ENCODE data around the gene TTLL11.
"Not testable (repeated sequence)": the region's sequence is repeated elsewhere in the genome, so short reads cannot be mapped to it uniquely, and the experiment has no call there.

Gene TTLL11

GRCh38 chr9:122075135-122076030, 17.7 kb downstream of the TTLL11 start:
- no peak for DNase-seq (ENCODE audit: low spot score)
- no peak for TF ChIP-seq CTCF (IDR thresholded peaks at IDR 0.05; ENCODE audit: extremely low read depth, insufficient read depth, missing control alignments)
- in situ Hi-C loops (cut with MboI; ENCODE audit: low pct_unique_long_range_greater_than_20kb, low sequenced_read_pairs, unreplicated experiment): no loop called here

DNA sequence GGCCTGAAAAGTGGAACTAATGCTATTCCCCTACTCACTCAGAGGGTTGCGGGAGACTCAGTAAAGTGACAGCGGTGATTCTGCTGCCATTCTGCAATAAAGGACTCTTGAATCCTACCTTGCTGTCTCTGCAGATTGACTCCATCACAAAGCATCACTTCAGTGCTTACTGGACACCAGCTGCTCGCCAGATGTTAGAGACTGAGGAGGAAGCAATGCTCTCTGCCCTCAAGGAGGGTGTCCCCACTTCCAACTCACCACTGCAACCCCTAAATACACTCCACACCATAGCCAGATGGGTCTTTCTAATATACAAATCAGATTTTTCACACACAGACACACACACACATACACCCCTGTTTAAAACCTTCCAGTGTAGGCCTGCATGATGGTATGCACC, 21.4 kb downstream of the TTLL11 start:
- no peak for TF ChIP-seq CTCF (IDR thresholded peaks at IDR 0.05; ENCODE audit: extremely low read depth, insufficient read depth, missing control alignments)
- in situ Hi-C loops (cut with MboI; ENCODE audit: low pct_unique_long_range_greater_than_20kb, low sequenced_read_pairs, unreplicated experiment): no loop called here
- no peak for DNase-seq (ENCODE audit: low spot score)

DNA sequence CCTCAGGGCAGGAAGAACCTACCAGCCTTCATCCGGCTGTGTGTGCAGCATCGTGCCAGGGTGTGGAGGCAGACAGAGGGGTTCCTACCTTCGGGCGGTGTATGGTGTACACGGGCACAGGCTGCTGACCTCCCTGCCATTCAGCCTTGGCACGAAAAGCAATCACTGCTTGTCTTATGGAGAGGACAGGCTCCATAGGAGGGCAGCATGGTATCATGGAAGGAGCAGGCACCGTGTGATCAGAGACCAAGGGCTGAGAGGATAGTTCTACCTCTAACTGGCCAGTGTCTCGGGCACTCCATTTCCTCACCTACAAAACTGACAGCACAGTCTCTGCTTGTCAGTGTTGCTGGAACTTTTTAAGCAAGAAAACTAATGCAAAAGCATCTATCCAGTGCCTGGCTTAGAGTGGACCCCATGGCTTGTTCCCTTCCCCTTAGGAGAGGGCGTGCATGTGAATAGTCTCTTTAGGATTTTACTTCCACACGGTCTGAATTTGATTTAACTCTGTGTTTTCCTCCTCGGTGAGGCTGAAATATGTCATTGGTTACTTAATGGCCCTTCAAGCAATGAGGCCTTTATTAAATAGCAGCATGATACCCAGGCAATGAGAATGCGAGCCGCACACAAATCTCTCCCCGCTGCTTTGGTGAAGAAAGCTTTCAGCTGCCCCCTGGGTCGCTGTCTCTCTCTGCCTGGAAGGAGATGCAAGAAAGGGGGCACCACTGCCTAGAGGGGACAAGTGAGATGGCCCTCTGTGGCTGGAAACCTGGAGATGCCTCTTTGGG, 22.2 kb downstream of the TTLL11 start:
- no peak for TF ChIP-seq CTCF (IDR thresholded peaks at IDR 0.05; ENCODE audit: extremely low read depth, insufficient read depth, missing control alignments)
- DNase-seq (ENCODE audit: low spot score): no peak
- in situ Hi-C loops (cut with MboI; ENCODE audit: low pct_unique_long_range_greater_than_20kb, low sequenced_read_pairs, unreplicated experiment): no loop called here

DNA sequence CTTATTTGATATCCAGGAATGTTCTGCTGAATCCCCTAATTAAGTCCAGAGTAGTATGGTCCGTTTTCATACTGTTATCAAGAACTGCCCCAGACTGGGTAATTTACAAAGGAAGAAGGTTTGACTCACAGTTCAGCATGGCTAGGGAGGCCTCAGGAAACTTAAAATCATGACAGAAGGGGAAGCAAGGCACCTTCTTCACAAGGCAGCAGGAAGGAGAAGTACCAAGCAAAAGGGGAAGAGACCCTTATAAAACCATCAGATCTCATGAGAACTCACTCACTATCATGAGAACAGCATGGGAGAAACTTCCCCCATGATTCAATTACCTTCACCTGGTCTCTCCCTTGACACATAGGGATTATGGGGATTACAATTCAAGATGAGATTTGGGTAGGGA, 26.4 kb downstream of the TTLL11 start:
- DNase-seq (ENCODE audit: low spot score); in situ Hi-C loops (cut with MboI; ENCODE audit: low pct_unique_long_range_greater_than_20kb, low sequenced_read_pairs, unreplicated experiment): not testable (repeated sequence)

GRCh38 chr9:122065923-122066629, 27.0 kb downstream of the TTLL11 start:
- in situ Hi-C loops (cut with MboI; ENCODE audit: low pct_unique_long_range_greater_than_20kb, low sequenced_read_pairs, unreplicated experiment): no loop called here
- no peak for TF ChIP-seq CTCF (IDR thresholded peaks at IDR 0.05; ENCODE audit: extremely low read depth, insufficient read depth, missing control alignments)
- DNase-seq (ENCODE audit: low spot score): no peak

- DNase-seq (ENCODE audit: low spot score): no peak
- in situ Hi-C loops (cut with MboI; ENCODE audit: low pct_unique_long_range_greater_than_20kb, low sequenced_read_pairs, unreplicated experiment): no loop called here
- no peak for TF ChIP-seq CTCF (IDR thresholded peaks at IDR 0.05; ENCODE audit: extremely low read depth, insufficient read depth, missing control alignments)
These were observed 32.6 kb downstream of the TTLL11 start for GRCh38 chr9:122060481-122060880.

Measured in GM13977 (cell line).